GM21619 (cell line): ENCODE results near the gene LCE1D.

Experiments
- ATAC-seq: cut with Tn5 transposase; IDR thresholded peaks from one replicate; pipeline ENCODE4 v1.9.1; 2021; ENCODE audit not compliant: unreplicated experiment

LCE1D gene

DNA sequence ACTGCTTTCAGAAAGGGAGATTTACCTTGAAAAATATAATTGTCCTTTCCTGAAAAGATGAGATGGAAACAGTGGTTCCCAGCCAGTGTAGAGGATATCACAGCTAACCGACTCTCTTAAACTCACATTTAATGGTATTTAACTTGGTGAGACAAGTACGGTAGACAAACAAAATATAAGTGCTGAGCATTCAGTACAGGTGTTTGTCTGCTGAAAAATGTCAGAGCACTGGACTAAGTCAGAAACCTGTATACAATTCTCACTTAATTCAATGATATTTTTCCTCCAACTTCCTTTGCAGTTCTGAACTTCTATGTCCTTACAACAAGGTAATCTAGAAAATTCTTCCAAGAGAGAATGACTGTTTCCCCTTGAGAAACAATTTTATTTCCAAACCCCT, 15.2 kb downstream of the LCE1D start, which contains the start of gene LCE1B:
LCE1B (plus strand) TSS at position 301 of the 400 bp plus-strand sequence. CDS start 476 bp downstream, outside the sequence.
- ATAC-seq, result no peak

DNA sequence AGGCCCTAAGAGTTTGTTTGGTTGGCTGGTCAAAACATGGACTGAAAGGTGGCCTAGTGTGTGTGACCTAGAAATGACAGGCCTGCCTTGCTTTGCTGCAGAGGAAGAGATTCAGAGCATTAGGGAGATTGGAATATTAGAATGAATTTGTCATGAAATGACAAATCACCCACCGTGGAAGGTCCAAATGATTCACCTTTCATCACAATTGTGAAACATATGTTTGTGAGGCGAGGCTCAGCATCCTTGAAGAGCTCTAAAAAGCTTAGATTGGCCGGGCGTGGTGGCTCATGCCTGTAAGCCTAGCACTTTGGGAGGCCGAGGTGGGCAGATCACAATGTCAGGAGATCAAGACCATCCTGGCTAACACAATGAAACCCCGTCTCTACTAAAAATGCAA, 20.8 kb downstream of the LCE1D start:
- ATAC-seq, result no peak

DNA sequence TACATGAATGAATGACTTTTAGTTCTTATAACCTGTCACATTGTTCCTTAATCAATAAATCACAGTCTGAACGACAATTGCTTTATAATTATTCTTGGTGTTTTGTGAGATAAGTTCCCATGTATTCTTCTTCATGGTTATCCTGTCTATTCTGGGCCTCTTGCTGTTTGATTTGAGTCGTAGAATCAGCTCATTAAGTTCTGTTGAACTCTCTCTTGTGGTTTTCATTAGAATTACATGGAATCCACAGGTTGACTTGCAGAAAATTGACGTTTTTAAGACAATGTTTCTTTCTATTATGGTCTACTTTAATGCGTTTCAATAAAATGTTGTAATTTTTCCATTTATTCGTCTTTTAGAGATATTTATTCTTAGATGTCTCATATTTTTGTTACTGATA, 26.8 kb downstream of the LCE1D start:
- no peak for ATAC-seq

DNA sequence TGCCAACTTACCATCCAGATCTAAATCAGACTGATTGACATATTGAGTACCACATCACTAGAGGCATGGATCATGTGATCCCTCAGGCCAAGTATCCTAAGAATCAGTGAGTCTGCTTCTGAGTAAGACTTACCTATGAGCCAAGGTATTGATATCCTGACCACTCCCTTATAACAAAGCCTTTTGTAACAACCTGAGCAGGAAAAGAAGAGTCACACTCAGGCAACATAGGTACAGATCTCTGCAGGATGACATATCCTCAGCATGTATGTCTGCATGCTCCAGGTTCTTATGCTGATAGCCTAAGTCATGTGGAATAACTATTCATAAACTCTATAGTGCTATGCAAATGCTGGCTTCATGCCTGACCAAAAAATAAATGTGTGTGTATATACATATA, 28.4 kb downstream of the LCE1D start:
- ATAC-seq, result no peak

DNA sequence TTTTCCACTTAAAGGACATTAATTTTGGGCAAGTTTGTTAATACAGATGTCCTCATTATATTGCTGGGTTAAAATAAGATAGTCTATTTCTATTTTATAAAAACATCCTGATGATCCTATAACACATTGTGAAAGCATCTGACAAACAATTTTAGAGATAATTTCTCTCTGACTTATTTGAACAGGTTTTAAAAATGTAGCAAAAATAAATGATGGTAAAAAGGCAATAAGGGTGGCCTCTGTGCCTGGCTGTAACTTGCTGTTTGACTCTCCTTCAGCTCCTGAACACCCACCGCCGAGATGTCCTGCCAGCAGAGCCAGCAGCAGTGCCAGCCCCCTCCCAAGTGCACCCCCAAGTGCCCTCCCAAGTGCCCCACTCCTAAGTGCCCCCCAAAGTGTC, 30.7 kb downstream of the LCE1D start, which contains the start of gene LCE1A:
LCE1A (plus strand) TSS at position 301 of the 400 bp plus-strand sequence; CDS start at position 301, 0 bp downstream.
- ATAC-seq, result no peak

DNA sequence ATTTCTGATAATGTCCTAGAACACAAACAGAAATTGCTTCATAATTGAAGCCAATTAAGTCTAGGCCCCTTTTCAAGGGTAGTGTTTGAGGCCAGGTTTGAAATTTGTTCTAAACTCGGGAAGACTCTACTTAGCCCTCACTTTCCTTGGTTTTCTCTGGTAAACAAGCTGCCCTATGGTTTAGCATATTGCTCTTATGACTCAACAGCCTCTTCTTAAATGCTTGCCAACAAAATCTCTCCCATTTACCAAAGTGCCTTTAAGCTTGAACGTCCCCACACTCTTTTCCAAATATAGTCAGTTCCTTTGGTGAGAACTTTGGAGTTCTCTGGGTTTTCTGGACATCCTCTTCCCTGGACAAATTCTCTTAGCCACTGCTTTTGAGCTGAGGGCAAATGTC, 40.3 kb downstream of the LCE1D start:
- no peak for ATAC-seq

DNA sequence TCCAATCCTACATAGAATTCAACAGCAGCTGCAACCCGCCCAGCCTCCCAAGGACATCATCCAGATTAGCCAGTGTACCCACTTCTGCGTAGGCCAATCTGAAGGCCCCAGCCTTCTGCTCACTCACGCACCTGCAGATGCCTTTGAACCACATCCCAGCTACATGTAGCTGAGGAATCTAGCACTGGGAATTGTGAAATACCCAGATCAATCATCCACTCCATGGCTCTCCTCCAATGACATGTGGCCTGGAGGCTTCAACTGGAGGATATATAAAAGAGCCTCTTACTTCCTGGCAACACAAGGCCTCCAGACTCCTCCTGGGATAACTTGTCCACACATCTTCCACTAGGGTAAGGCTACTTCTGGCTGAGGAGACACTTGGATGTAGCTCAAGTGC, 46.0 kb downstream of the LCE1D start, which contains the start of gene LCE6A:
LCE6A (plus strand) TSS at position 301 of the 400 bp plus-strand sequence. CDS start 665 bp downstream, outside the sequence.
- no peak for ATAC-seq
